Activated T-helper 2 cell treated with anti-CD3 and anti-CD28 coated beads, Interferon-gamma antibody, Interleukin-2, Interleukin-4, amounts not matched to agents 10 μg/mL and 5 μg/mL and 100 μg/mL, durations not matched to agents 14 hours and 24 hours and 36 hours (primary cell): ENCODE measurements around the gene MDGA2. TPM values are rescaled to one million over a fixed set of nuclear protein-coding genes. Genes with fewer than 3 reads are reported as not detected.
"Not testable (repeated sequence)": the region's sequence is repeated elsewhere in the genome, so short reads cannot be mapped to it uniquely, and the experiment has no call there.

ENCODE experiments used
- DNase-seq: peaks from one replicate; pipeline ENCODE4 v3.0.0; 2021; ENCODE audit warnings: low spot score
- H3K27ac Mint-ChIP-seq: one replicate; pipeline ENCODE4 v1.8.0; 2021; ENCODE audit warnings: mixed read lengths
- H3K27me3 Mint-ChIP-seq: one replicate; pipeline ENCODE4 v1.8.0; 2021; ENCODE audit warnings: low read depth, mixed read lengths
- H3K36me3 Mint-ChIP-seq: one replicate; pipeline ENCODE4 v1.8.0; 2021; ENCODE audit warnings: low read depth, mixed read lengths
- H3K4me1 Mint-ChIP-seq: one replicate; pipeline ENCODE4 v1.8.0; 2021; ENCODE audit warnings: low read depth, mixed read lengths
- H3K4me3 Mint-ChIP-seq: one replicate; pipeline ENCODE4 v1.8.0; 2021; ENCODE audit warnings: low read depth, mild to moderate bottlenecking, moderate library complexity, mixed read lengths
- H3K9me3 Mint-ChIP-seq: one replicate; pipeline ENCODE4 v1.8.0; 2021; ENCODE audit warnings: mixed read lengths
- intact Hi-C: fragments of 100-400 bp; cut with micrococcal nuclease; formaldehyde crosslinking; loops from one replicate; pipeline ENCODE4 v1.15.1; 2023
- total RNA-seq: library from RNA; stranded (reverse); gene quantifications from 2 replicates; pipeline ENCODE4 v1.2.3, GENCODE V29; 2022

MDGA2 gene
- total RNA-seq, 1 donor from 2014 or later = not detected

DNA sequence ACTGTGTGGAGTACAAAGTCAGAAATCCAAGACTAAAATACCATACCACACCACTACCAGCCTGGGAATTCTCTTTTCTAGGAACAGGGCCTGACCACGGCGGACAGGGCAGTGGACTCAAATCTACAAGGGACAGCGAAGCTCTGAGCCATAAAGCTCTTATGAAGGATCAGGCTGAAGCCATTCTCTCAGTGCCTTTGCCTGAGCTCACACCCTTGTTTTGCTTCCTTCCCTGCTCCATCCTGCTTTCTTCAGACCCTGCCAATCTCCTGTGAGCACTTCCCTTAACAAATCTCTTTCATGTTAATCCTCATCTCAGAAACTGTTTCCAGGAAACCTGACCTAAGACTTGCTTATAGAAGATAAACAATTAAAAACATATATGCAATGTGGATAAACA is 398.5 kb downstream of the MDGA2 start:
- Mint-ChIP-seq H3K4me3 (no peak overlapping the region), H3K27me3 (no peaks in the 10 kb centered on the region), H3K27ac (no peak overlapping the region), H3K36me3 (no peaks in the 10 kb centered on the region), H3K4me1 (no peaks in the 10 kb centered on the region), H3K9me3 (no peaks in the 10 kb centered on the region)
- intact Hi-C loops = no loop called here
- no peak for DNase-seq

GRCh38 chr14:47273939-47274338 is 401.5 kb downstream of the MDGA2 start:
- no peak overlapping the region for H3K4me3 Mint-ChIP-seq
- H3K4me1 Mint-ChIP-seq = no peaks in the 10 kb centered on the region
- no peak for DNase-seq
- no peak overlapping the region for H3K27ac Mint-ChIP-seq
- intact Hi-C loops = no loop called here
- H3K36me3 Mint-ChIP-seq = no peaks in the 10 kb centered on the region
- H3K9me3 Mint-ChIP-seq = no peaks in the 10 kb centered on the region
- no peaks in the 10 kb centered on the region for H3K27me3 Mint-ChIP-seq

GRCh38 chr14:47270715-47271114 is 404.7 kb downstream of the MDGA2 start:
- intact Hi-C loops = no loop called here

DNA sequence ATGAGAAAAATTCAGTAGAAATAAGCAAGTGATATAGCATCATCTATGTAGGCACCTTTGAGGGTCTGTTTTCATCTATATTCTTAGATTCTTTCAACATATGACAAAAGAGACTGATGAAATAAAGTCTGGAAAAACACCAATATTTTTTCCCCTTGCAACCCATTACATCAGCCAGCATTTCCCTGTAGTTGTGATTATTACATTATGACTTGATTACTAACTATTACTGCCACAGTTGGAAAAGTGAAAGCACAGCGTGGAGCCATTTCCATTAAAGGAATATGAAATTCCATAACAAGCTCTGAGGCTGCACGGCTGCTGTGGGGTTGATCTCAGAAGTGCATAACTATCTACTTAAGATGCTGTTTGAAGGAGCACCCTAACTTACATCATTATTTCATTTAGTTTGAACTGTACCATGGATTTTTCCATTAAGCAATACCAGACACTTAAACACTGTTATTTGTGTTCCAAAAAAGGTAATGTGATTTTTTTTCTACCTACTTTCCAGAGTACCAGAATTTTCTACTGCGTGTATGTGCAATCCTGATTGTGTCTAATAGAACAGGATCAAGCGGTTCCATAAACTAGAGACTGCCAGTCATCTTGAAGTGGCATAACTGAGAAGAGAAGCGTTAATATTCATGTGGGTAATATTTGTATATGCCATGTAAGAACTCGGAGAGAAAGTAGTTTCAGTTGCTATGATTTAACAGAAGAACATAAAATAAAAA is 405.5 kb downstream of the MDGA2 start:
- no peak overlapping the region for H3K27ac Mint-ChIP-seq
- no peak overlapping the region for H3K4me3 Mint-ChIP-seq
- H3K36me3 Mint-ChIP-seq = no peaks in the 10 kb centered on the region
- DNase-seq = no peak
- intact Hi-C loops = no loop called here
- no peaks in the 10 kb centered on the region for H3K9me3 Mint-ChIP-seq
- H3K4me1 Mint-ChIP-seq = no peaks in the 10 kb centered on the region
- no peaks in the 10 kb centered on the region for H3K27me3 Mint-ChIP-seq

More at GRCh38 chr14:47270715-47271114, 404.7 kb downstream of the MDGA2 start:
- H3K27me3 Mint-ChIP-seq = no peaks in the 10 kb centered on the region
- H3K36me3 Mint-ChIP-seq = no peaks in the 10 kb centered on the region
- no peak overlapping the region for H3K27ac Mint-ChIP-seq
- DNase-seq = no peak
- H3K4me1 Mint-ChIP-seq = no peaks in the 10 kb centered on the region
- H3K9me3 Mint-ChIP-seq = no peaks in the 10 kb centered on the region
- no peak overlapping the region for H3K4me3 Mint-ChIP-seq

DNA sequence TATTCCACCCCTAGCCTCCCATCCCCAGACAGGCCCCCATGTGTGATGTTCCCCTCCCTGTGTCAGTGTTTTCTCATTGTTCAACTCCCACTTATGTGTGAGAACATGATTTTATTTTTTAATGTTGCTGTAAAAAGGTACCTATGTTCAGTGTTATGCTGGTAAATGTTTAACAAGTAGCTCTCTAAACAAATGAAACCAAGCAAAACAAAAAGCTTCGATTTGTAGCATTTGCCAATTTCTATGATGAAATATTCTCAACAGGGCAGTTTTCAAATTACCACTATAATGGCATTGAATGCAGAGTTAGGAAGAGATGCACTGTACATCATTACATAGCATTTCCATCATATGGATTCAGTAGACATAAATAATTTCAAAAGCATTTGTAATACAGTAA is 410.6 kb downstream of the MDGA2 start:
- Mint-ChIP-seq H3K4me1 (no peaks in the 10 kb centered on the region), H3K36me3 (no peaks in the 10 kb centered on the region), H3K4me3 (no peak overlapping the region), H3K9me3 (peaks cover 4% of the 10 kb centered on the region), H3K27me3 (no peaks in the 10 kb centered on the region), H3K27ac (no peak overlapping the region)
- DNase-seq = no peak
- intact Hi-C loops = no loop called here

DNA sequence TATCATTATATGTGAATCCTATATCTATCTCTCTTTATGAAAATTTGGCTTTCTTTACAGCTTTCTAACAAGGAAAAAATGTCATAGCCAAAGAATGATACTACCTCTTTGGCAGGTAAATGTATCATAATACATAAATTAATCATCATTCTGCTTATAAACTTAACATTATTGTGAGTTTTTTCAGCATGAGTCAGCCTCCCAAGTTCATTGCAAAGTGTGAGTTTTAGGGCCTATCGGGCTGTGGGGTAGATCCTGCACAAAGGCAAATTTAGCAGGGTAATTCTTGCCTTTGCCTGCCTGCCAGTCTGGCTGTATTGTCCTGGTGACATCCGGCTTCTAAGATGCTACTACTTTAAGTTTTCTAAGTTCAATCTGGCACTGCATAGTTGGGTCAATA is 412.6 kb downstream of the MDGA2 start:
- DNase-seq = no peak
- Mint-ChIP-seq H3K9me3 (peaks cover 12% of the 10 kb centered on the region), H3K4me1 (no peaks in the 10 kb centered on the region), H3K27me3 (no peaks in the 10 kb centered on the region), H3K27ac (no peak overlapping the region), H3K4me3 (no peak overlapping the region), H3K36me3 (no peaks in the 10 kb centered on the region)
- intact Hi-C loops = no loop called here

GRCh38 chr14:47261350-47261749 is 414.1 kb downstream of the MDGA2 start:
- intact Hi-C loops = no loop called here
- no peaks in the 10 kb centered on the region for H3K27me3 Mint-ChIP-seq
- H3K9me3 Mint-ChIP-seq = peaks cover 14% of the 10 kb centered on the region
- H3K4me3 Mint-ChIP-seq = no peak overlapping the region
- no peaks in the 10 kb centered on the region for H3K36me3 Mint-ChIP-seq
- no peaks in the 10 kb centered on the region for H3K4me1 Mint-ChIP-seq
- H3K27ac Mint-ChIP-seq = no peak overlapping the region
- no peak for DNase-seq

- DNase-seq = no peak
- Mint-ChIP-seq H3K27me3 (no peaks in the 10 kb centered on the region), H3K27ac (no peak overlapping the region), H3K9me3 (peaks cover 26% of the 10 kb centered on the region), H3K36me3 (no peaks in the 10 kb centered on the region), H3K4me3 (no peak overlapping the region), H3K4me1 (no peaks in the 10 kb centered on the region)
- intact Hi-C loops = no loop called here
These were observed 415.6 kb downstream of the MDGA2 start for GRCh38 chr14:47259796-47260195.

DNA sequence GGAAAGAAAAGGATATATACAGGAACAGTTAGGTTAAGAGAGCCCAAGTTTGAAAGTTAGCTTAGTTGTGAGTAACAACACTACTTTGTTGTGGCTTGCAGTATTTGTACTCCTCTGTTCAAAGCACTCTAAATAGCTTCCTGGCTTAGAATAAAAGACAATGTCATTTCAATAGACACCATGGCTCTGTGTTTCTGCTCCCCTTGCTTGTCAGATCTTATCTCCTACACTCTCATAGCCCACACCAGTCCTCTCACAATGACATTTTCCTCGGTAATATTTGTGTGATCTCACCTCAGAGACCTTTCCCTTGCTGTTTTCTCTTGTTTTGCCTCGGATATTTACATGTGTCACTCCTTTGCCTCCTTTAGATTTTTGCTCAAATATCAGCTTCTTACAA is 418.4 kb downstream of the MDGA2 start:
- peaks cover 45% of the 10 kb centered on the region for H3K9me3 Mint-ChIP-seq
- H3K27ac Mint-ChIP-seq = no peak overlapping the region

GRCh38 chr14:47252802-47253201 is 422.6 kb downstream of the MDGA2 start:
- DNase-seq = no peak
- no peaks in the 10 kb centered on the region for H3K36me3 Mint-ChIP-seq
- H3K9me3 Mint-ChIP-seq = peaks cover 38% of the 10 kb centered on the region
- intact Hi-C loops = no loop called here
- no peaks in the 10 kb centered on the region for H3K27me3 Mint-ChIP-seq
- H3K4me1 Mint-ChIP-seq = no peaks in the 10 kb centered on the region
- H3K4me3 Mint-ChIP-seq = no peak overlapping the region
- no peak overlapping the region for H3K27ac Mint-ChIP-seq

More for the DNA sequence above, 418.4 kb downstream of the MDGA2 start:
- H3K27me3 Mint-ChIP-seq = no peaks in the 10 kb centered on the region
- no peak overlapping the region for H3K4me3 Mint-ChIP-seq
- H3K36me3 Mint-ChIP-seq = no peaks in the 10 kb centered on the region
- intact Hi-C loops = no loop called here
- no peaks in the 10 kb centered on the region for H3K4me1 Mint-ChIP-seq
- DNase-seq = no peak

DNA sequence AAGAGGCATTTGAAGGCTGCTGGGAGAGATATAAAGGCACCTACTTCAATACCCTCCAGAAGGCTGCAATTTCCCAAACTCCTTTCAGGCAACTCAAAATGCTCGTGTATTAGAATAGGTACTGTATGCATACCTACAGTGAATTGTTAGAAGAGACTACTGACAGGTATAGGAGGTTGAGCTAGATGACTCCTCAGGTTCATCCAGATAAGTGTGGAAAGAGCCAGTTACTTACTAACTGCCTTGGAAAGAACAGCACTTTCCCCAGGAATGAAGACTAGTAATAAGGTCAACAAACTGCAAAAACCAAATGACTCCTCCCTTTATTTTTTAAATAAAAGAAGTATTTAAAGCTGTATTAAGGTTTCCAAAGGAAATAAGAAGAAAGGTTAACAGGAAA is 429.0 kb downstream of the MDGA2 start:
- intact Hi-C loops = no loop called here
- Mint-ChIP-seq H3K4me3 (no peak overlapping the region), H3K36me3 (no peaks in the 10 kb centered on the region), H3K4me1 (no peaks in the 10 kb centered on the region), H3K27ac (no peak overlapping the region), H3K27me3 (no peaks in the 10 kb centered on the region), H3K9me3 (peaks cover 4% of the 10 kb centered on the region)
- DNase-seq = no peak

GRCh38 chr14:47242579-47242978 is 432.8 kb downstream of the MDGA2 start:
- intact Hi-C loops, H3K27ac Mint-ChIP-seq, H3K4me3 Mint-ChIP-seq, H3K27me3 Mint-ChIP-seq, H3K4me1 Mint-ChIP-seq, H3K9me3 Mint-ChIP-seq, H3K36me3 Mint-ChIP-seq, DNase-seq: not testable (repeated sequence)

DNA sequence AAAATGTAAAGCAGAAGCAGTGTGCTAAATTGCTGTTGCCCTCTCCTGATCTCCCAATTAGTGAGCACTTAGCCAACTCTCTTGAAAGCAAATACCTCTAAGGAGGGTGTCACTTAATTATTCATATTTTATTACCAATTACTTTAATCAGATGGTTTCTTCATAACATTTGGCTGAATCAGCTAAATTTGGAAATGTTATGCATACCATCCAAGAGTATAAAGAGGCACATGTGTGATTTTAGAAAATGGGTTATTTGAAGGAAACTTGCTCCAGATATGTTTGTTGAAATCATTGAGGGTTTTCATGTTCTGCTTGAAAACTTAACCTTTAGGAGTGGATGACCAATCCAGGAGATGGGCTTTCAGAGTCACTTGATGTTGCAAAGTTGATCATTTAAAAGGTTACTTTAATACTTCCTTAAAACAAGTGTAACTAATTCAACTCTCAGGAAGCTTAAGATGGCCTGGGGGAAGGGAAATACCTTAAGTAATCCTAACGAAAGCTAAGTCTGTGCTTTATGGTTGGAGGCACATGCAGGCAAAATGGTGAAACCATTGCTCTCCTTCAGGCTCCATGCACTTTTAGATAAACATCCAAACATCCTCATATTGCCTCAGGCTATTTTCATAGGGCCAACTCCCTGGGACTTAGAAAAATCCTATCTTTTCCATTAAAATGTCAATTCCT is 434.5 kb downstream of the MDGA2 start:
- intact Hi-C loops = no loop called here
- Mint-ChIP-seq H3K4me3 (no peak overlapping the region), H3K27me3 (no peaks in the 10 kb centered on the region), H3K4me1 (no peaks in the 10 kb centered on the region), H3K9me3 (no peaks in the 10 kb centered on the region), H3K27ac (no peak overlapping the region), H3K36me3 (no peaks in the 10 kb centered on the region)
- no peak for DNase-seq
